ENCODE measurements around the gene SNTG2.
"Not testable (repeated sequence)": the region's sequence is repeated elsewhere in the genome, so short reads cannot be mapped to it uniquely, and the experiment has no call there.

Gene SNTG2

DNA sequence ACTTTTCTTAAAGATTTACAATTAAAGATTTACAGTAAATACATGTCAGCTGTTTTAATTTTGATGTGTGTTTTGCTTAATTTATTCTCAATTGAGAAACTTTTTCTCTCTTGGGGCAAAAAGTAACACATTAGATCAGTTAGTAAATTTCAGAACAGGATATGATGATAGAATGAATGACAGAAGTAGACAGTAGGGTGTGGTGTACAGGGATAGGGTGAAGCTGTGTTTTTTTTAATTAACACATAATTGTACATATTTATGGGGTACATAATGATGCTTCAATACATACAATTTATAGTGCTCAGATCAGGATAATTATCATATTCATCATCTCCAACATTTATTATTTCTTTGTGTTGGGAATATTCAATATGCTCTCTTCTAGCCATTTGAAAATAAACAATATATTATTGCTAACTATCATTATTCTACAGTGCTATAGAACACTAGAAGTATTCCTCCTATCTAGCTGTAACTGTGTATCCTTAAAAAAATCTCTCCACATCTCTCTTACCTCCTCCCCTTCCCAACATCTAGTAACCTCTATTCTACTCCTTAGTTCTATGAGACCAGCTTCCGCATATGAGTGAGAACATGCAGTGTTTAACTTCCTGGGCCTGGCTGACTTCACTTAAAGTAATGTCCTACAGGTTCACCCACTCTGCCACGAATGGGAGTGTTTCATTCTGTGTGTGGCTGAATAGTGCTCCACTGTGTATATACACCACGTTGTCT is 175.2 kb downstream of the SNTG2 start:
- H3K27me3 Mint-ChIP-seq = peaks cover 6% of the 10 kb centered on the region
- no peak overlapping the region for H3K4me3 Mint-ChIP-seq
- H3K27ac Mint-ChIP-seq = no peak overlapping the region
- no peaks in the 10 kb centered on the region for H3K36me3 Mint-ChIP-seq (ENCODE audit: low read depth)
- no peak for ATAC-seq
- DNase-seq = no peak
- no peaks in the 10 kb centered on the region for H3K9me3 Mint-ChIP-seq
- no peaks in the 10 kb centered on the region for H3K4me1 Mint-ChIP-seq

DNA sequence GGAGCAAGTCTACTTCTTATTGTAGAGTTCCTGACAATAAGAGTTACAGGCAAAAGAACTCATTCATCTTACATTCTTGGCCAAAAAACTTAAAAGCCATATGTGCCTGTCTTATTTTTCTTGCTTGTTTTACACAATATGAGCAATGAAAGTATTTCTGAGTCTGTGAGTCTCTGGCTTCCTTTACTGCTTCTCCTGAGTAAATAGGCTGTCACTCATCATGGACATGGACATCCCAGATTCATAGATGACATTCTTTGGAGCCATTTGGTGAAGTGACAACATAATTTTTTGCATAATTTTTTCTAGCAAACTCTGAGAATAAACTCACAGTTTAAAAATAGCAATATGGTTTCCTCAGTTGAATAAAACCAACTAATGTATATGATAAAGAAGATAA is 179.3 kb downstream of the SNTG2 start:
- H3K27me3 Mint-ChIP-seq = peaks cover 13% of the 10 kb centered on the region
- peaks cover 2% of the 10 kb centered on the region for H3K36me3 Mint-ChIP-seq (ENCODE audit: low read depth)
- no peak overlapping the region for H3K27ac Mint-ChIP-seq
- peaks cover 18% of the 10 kb centered on the region for H3K4me1 Mint-ChIP-seq
- H3K4me3 Mint-ChIP-seq = no peak overlapping the region
- ATAC-seq (no peak), DNase-seq (no peak)
- H3K9me3 Mint-ChIP-seq = no peaks in the 10 kb centered on the region

DNA sequence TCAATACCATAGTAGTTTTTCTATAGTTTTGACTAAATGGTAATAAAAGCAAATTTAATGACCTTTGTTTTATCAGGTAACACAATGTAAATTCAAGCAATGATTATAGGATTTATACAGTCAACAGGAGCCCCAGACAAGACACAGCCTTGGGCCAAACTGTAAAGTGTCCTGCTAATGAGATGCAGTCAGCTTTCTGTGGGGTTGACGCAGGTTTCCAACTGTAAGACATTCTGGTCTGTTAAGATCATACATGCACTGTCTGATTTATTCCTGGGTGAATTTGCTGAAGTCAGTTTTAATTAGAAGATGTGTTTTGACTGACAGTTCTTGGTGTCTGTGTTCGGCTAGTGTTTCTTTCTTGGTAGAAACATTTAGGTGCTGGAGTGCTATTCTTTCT is 180.3 kb downstream of the SNTG2 start:
- no peak for DNase-seq
- no peak overlapping the region for H3K4me3 Mint-ChIP-seq
- H3K27me3 Mint-ChIP-seq = peaks cover 13% of the 10 kb centered on the region
- H3K36me3 Mint-ChIP-seq (ENCODE audit: low read depth) = peaks cover 2% of the 10 kb centered on the region
- ATAC-seq = no peak
- H3K9me3 Mint-ChIP-seq = no peaks in the 10 kb centered on the region
- H3K27ac Mint-ChIP-seq = no peak overlapping the region
- peaks cover 18% of the 10 kb centered on the region for H3K4me1 Mint-ChIP-seq

DNA sequence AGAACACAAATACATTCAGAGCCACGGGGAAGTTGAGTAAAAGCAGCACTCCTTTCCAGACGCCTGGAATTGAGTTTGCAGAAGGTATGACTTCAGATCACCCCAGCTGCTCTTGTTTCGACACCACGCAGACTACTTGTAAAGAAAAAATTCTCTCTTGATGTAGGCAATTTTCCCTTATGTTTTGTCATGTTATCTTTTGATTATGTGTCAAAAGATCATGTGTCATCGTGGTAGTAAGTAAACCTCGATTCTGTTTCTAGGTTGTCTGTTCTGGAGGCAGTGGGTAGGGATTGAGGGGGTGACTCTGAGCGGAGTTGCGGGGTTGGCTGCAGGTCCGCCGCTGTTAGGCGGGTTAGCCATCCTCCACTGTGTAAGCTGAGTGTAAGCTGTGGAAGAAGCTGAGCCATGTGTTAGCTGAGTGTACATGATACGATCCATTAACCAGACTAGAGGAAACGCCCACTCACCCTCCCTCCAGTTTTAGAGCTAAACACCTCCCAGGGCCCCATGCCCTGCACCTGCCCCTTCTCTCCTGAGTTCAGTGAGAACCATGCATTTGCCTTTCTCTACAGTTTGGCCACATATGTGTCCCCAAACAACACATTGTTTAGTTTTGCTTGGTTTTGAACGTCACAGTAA is 181.8 kb downstream of the SNTG2 start:
- H3K4me3 Mint-ChIP-seq = no peak overlapping the region
- H3K36me3 Mint-ChIP-seq (ENCODE audit: low read depth) = peaks cover 2% of the 10 kb centered on the region
- H3K27me3 Mint-ChIP-seq = peaks cover 9% of the 10 kb centered on the region
- no peaks in the 10 kb centered on the region for H3K9me3 Mint-ChIP-seq
- H3K4me1 Mint-ChIP-seq = peaks cover 33% of the 10 kb centered on the region
- ATAC-seq = peak; percentile 89
- DNase-seq = peak; percentile 30
- no peak overlapping the region for H3K27ac Mint-ChIP-seq

DNA sequence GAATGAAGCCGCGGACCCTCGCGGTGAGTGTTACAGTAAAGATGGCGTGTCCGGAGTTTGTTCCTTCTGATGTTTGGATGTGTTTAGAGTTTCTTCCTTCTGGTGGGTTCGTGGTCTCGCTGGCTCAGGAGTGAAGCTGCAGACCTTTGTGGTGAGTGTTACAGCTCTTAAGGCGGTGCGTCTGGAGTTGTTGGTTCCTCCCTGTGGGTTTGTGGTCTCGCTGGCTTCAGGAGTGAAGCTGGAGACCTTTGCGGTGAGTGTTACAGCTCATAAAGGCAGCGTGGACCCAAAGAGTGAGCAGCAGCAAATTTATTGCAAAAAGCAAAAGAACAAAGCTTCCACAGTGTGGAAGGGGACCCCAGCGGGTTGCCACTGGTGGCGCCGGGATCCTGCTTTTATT is 183.2 kb downstream of the SNTG2 start:
- H3K9me3 Mint-ChIP-seq; H3K27me3 Mint-ChIP-seq; ATAC-seq; H3K36me3 Mint-ChIP-seq (ENCODE audit: low read depth): not testable (repeated sequence)
- peaks cover 33% of the 10 kb centered on the region for H3K4me1 Mint-ChIP-seq
- peak; percentile 38 for DNase-seq
- peak overlapping the region; percentile 89 for H3K27ac Mint-ChIP-seq
- peak overlapping the region; percentile 70 for H3K4me3 Mint-ChIP-seq

DNA sequence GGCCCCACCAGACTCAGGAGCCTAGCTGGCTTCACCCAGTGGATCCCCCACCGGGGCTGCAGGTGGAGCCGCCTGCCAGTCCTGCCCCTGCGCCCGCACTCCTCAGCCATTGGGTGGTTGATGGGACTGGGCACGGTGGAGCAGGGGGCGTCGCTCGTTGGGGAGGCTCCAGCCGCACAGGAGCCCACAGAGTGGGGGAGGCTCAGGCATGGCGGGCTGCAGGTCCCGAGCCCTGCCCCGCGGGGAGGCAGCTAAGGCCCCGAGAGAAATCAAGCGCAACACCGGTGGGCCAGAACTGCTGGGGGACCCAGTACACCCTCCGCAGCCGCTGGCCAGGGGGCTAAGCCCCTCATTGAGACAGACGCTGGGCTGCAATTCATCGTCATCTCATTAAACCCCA is 184.0 kb downstream of the SNTG2 start:
- Mint-ChIP-seq H3K4me1 (peaks cover 33% of the 10 kb centered on the region), H3K4me3 (no peak overlapping the region), H3K9me3 (no peaks in the 10 kb centered on the region), H3K27ac (no peak overlapping the region), H3K27me3 (peaks cover 7% of the 10 kb centered on the region), H3K36me3 (ENCODE audit: low read depth) (peaks cover 2% of the 10 kb centered on the region)
- no peak for DNase-seq
- ATAC-seq = no peak

DNA sequence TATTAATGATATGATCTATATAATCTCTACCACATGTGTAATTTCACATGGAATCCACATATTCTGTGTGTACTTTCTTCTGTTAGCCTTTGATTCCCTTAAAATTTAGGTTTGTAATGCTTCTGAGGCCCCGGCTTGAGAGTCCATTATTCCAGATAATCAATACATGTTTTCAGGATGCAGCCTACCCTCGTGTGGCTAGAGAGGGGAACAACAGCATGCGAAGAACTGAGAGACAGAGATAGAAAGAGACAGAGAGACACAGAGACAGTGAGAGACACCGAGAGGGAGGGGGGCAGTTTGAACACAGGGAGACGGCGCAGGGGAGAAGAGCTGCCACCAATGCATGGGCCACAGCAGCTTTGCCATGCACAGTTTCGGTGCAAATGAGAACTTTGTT is 185.4 kb downstream of the SNTG2 start:
- Mint-ChIP-seq H3K36me3 (ENCODE audit: low read depth) (peaks cover 2% of the 10 kb centered on the region), H3K27me3 (peaks cover 7% of the 10 kb centered on the region), H3K27ac (peak overlapping the region; percentile 11), H3K9me3 (no peaks in the 10 kb centered on the region), H3K4me1 (peaks cover 41% of the 10 kb centered on the region), H3K4me3 (no peak overlapping the region)
- ATAC-seq = no peak
- DNase-seq = no peak

DNA sequence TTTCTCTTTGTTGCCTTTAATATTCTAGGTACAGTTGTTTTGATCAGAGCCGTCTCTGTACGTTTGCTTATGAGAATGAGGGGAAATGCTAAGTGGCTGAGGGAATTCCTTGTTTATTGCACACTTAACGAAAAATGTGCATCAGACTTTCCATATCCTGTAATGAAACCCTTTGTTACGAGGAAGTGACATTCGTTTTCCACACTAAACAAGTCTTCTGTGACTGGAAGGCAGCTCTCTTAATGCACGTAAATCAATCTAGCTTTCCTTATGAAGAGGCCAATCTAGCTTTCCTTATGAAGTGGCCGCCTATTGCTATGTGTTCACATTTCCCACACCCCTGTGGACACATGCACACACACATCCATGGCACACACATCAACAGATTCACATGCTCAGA is 186.2 kb downstream of the SNTG2 start:
- H3K4me1 Mint-ChIP-seq = peaks cover 41% of the 10 kb centered on the region
- peaks cover 7% of the 10 kb centered on the region for H3K27me3 Mint-ChIP-seq
- H3K27ac Mint-ChIP-seq = no peak overlapping the region
- no peak overlapping the region for H3K4me3 Mint-ChIP-seq
- H3K9me3 Mint-ChIP-seq = no peaks in the 10 kb centered on the region
- DNase-seq (no peak), ATAC-seq (peak; percentile 58)
- peaks cover 2% of the 10 kb centered on the region for H3K36me3 Mint-ChIP-seq (ENCODE audit: low read depth)

DNA sequence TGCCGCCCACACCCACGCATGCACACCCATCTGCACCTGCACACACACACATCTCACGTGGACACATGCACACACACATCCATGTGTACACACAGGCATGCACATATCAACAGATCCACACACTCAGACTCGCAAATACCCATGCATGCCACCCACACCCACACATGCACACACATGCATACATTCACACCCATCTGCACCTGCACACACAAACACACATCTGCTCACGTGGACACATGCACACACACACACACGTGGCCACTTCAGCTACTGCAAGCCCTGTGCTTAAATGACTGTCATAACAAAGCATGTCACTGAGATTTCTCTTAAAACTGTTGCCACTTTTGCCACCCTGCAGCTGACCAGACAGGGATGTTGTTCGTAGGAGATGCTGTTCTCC is 186.6 kb downstream of the SNTG2 start:
- no peak overlapping the region for H3K27ac Mint-ChIP-seq
- H3K9me3 Mint-ChIP-seq = no peaks in the 10 kb centered on the region
- H3K4me3 Mint-ChIP-seq = no peak overlapping the region
- peaks cover 7% of the 10 kb centered on the region for H3K27me3 Mint-ChIP-seq
- ATAC-seq (no peak), DNase-seq (no peak)
- H3K4me1 Mint-ChIP-seq = peaks cover 38% of the 10 kb centered on the region
- peaks cover 2% of the 10 kb centered on the region for H3K36me3 Mint-ChIP-seq (ENCODE audit: low read depth)

DNA sequence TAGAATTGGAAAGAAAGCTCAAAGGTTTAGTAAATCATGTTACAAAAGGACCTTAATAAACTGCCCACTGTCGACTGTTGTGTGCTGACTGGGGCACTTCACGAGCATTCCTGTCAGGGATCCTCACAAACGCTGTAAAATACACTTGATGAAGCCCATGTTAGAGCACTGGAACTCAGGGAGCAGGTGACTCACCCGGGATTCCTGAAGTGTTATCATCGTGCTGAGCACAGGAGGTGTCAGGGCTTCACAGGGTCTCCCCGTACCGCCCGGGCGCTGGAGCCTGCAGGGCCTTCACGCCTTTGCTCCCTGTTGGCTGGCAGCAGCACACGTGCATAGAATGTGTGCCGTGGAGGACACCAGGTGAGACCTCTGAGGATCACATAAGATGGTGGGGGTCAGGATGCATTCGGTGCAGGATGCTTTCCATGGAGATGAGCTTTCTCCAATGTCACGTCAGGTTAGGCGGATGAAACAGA is 187.3 kb downstream of the SNTG2 start:
- Mint-ChIP-seq H3K27ac (no peak overlapping the region), H3K9me3 (no peaks in the 10 kb centered on the region), H3K27me3 (peaks cover 4% of the 10 kb centered on the region), H3K36me3 (ENCODE audit: low read depth) (peaks cover 2% of the 10 kb centered on the region), H3K4me1 (peaks cover 32% of the 10 kb centered on the region), H3K4me3 (no peak overlapping the region)
- DNase-seq = no peak
- no peak for ATAC-seq

DNA sequence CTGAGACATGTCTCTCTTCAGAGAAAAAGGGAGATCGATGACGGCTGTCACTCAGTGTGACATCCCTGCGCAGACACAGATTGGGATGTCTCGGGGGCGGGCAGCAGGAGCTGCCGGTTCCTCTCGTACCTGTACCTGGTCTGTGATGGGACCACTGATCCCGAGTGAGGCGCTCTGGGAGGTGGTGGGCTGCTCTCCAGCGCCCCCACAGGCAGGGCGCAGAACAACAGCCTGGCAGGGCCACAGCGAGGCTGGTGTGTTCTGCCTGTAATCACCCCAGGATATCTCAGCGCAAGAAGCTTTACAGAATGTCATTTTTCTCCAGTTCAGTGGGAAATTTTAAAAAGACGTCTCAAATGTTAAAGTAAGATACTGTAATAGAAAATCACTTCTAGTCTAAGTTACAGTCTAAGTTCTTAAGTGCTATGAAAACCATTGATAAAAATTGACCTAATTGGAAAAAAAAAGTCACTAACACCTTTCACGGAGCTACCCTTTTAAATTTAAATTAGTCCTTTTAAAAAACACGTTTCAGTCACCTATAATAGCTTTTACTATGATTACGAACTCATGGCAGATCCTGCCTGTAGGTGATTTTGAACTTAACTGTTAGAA is 189.8 kb downstream of the SNTG2 start:
- peaks cover 10% of the 10 kb centered on the region for H3K36me3 Mint-ChIP-seq (ENCODE audit: low read depth)
- H3K4me3 Mint-ChIP-seq = no peak overlapping the region
- H3K27me3 Mint-ChIP-seq = no peaks in the 10 kb centered on the region
- no peak overlapping the region for H3K27ac Mint-ChIP-seq
- ATAC-seq (peak; percentile 52), DNase-seq (peak; percentile 54)
- peaks cover 23% of the 10 kb centered on the region for H3K4me1 Mint-ChIP-seq
- peaks cover 9% of the 10 kb centered on the region for H3K9me3 Mint-ChIP-seq

DNA sequence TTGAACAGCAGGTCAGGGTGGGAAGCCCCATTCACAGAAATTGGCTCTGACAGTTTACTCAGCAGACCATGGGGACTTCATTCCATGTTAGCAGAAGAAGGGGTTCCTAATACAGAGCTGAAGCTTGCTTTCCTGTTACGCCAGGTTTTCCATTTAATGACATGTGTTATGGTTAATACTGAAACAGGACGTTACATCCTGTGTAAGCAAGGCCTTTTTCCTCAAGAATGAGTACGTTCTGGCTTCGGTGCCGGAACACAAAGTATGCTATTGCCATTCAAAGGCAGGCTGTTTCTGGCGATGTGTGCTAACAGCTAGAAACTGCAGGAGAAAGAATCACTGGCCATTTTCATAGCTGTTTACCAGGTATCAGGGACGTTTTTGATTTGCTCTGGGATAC is 190.4 kb downstream of the SNTG2 start:
- ATAC-seq (no peak), DNase-seq (no peak)
- no peak overlapping the region for H3K27ac Mint-ChIP-seq
- peaks cover 21% of the 10 kb centered on the region for H3K4me1 Mint-ChIP-seq
- H3K27me3 Mint-ChIP-seq = no peaks in the 10 kb centered on the region
- H3K9me3 Mint-ChIP-seq = peaks cover 9% of the 10 kb centered on the region
- no peak overlapping the region for H3K4me3 Mint-ChIP-seq
- H3K36me3 Mint-ChIP-seq (ENCODE audit: low read depth) = peaks cover 10% of the 10 kb centered on the region

DNA sequence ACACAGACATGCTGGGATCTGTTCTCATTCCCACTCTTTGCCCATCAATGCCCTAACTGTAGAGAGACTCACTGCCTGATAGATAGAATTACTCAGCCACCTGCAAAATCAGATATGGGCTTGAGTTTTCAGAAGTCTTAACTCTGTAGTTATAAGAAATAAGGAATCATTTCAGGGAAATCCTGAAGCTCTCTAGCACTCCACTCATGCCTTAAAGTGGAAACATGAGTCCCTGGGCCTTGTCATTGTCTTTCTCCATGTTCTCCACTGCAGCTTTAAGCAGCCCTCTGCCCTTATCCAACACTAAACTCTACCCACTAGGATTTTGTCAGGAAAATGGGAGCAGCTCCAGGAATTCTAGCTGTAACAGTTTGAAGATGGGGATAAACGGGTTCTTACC is 192.5 kb downstream of the SNTG2 start:
- Mint-ChIP-seq H3K4me1 (peaks cover 8% of the 10 kb centered on the region), H3K27me3 (no peaks in the 10 kb centered on the region), H3K9me3 (peaks cover 9% of the 10 kb centered on the region), H3K4me3 (no peak overlapping the region), H3K36me3 (ENCODE audit: low read depth) (peaks cover 10% of the 10 kb centered on the region), H3K27ac (no peak overlapping the region)
- ATAC-seq (peak; percentile 46), DNase-seq (no peak)

DNA sequence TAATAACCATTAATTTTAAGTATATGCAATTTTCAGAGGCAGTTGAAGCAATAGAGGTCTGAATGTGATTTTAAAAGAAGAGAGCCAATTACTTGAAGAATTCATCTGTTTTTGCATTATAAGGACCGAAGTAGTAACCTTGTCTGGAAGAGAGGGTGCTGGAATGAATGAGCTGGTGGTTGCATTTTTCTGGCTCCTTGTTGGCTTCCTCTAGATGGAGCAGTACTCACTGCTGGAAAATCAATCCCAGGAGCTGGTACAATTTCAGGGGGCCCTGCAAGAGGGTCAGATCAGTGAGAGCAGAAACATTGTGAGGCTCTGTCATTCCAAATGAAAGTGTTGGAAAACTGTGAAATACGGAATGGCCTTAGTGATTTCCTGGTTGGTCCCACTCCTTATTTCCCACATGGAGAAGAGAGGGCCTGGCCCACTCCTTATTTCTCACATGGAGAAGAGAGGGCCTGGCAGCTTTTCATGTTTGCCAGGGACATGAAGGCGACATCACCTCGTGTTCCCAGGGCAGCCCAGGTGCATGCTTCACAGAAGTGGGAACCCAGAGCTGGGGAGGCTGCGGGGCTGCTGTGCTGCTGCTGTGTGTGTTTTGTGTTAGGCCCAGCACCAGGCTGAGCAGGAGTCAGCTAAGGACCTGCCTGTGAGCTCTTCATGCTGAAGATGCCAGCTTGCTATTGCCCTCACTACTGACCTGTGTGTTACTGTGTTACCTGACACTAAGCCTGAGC is 197.4 kb downstream of the SNTG2 start:
- ATAC-seq (no peak), DNase-seq (no peak)
- Mint-ChIP-seq H3K4me1 (no peaks in the 10 kb centered on the region), H3K27ac (no peak overlapping the region), H3K4me3 (no peak overlapping the region), H3K27me3 (no peaks in the 10 kb centered on the region), H3K36me3 (ENCODE audit: low read depth) (peaks cover 9% of the 10 kb centered on the region), H3K9me3 (peaks cover 9% of the 10 kb centered on the region)

All from activated naive CD8-positive, alpha-beta T cell treated with anti-CD3 and anti-CD28 coated beads, Interleukin-2, amount 50 U/mL, for 24 hours (primary cell).